ENCODE results near the gene ICE1.
"Not testable (repeated sequence)": the region's sequence is repeated elsewhere in the genome, so short reads cannot be mapped to it uniquely, and the experiment has no call there.

The ICE1 gene

GRCh38 chr5:5456858-5457257, 34.4 kb downstream of the ICE1 start:
- DNase-seq: no peak

GRCh38 chr5:5460311-5460710, 37.8 kb downstream of the ICE1 start:
- DNase-seq: no peak

GRCh38 chr5:5461012-5461411, 38.5 kb downstream of the ICE1 start:
- DNase-seq: no peak

- DNase-seq: no peak
Observed at GRCh38 chr5:5464036-5464715, 41.7 kb downstream of the ICE1 start.

GRCh38 chr5:5466227-5466626, 43.8 kb downstream of the ICE1 start:
- no peak for DNase-seq

- no peak for DNase-seq
Observed at GRCh38 chr5:5467737-5468136, 45.3 kb downstream of the ICE1 start.

- DNase-seq: no peak
Observed at GRCh38 chr5:5470933-5471332, 48.5 kb downstream of the ICE1 start.

GRCh38 chr5:5473226-5473625, 50.7 kb downstream of the ICE1 start:
- no peak for DNase-seq

GRCh38 chr5:5474961-5475360, 52.5 kb downstream of the ICE1 start:
- DNase-seq: no peak

GRCh38 chr5:5475975-5476374, 53.5 kb downstream of the ICE1 start:
- DNase-seq: no peak

- DNase-seq: not testable (repeated sequence)
Observed at GRCh38 chr5:5479578-5479977, 57.1 kb downstream of the ICE1 start.

- no peak for DNase-seq
Observed at GRCh38 chr5:5480481-5481111, 58.1 kb downstream of the ICE1 start.

GRCh38 chr5:5481206-5481605, 58.7 kb downstream of the ICE1 start:
- DNase-seq: no peak

GRCh38 chr5:5481633-5482032, 59.2 kb downstream of the ICE1 start:
- DNase-seq: no peak

GRCh38 chr5:5483350-5483749, 60.9 kb downstream of the ICE1 start:
- no peak for DNase-seq

GRCh38 chr5:5483880-5484598, 61.6 kb downstream of the ICE1 start:
- no peak for DNase-seq

GRCh38 chr5:5486122-5486521, 63.6 kb downstream of the ICE1 start:
- no peak for DNase-seq

GRCh38 chr5:5487585-5488360, 65.3 kb downstream of the ICE1 start:
- DNase-seq: no peak

- no peak for DNase-seq
Observed at GRCh38 chr5:5490774-5491347, 68.4 kb downstream of the ICE1 start.

GRCh38 chr5:5492087-5492933, 69.8 kb downstream of the ICE1 start:
- peak; percentile 57 for DNase-seq

GRCh38 chr5:5492934-5493271, 70.4 kb downstream of the ICE1 start:
- not testable (repeated sequence) for DNase-seq

All from retina (tissue), 1 donor.